Upper lobe of left lung (tissue), 6 donors: Measurements from ENCODE around the gene URGCP. TPM values are rescaled to one million over a fixed set of nuclear protein-coding genes. Genes with fewer than 3 reads are reported as not detected.

Experiments used
- ATAC-seq, 2 donors: fragments of 200-7000 bp; cut with Tn5 transposase; one replicate each; pipeline ENCODE4 v1.9.1; 2022; ENCODE audit warnings: mild to moderate bottlenecking in 2 of 2, moderate library complexity in 2 of 2; ENCODE audit not compliant: low FRiP score in 2 of 2
- DNase-seq, 2 donors: peaks; one replicate each; pipeline ENCODE4 v3.0.0-alpha.2; 2019 to 2020
- H3K27ac ChIP-seq, 4 donors: fragments of 200-600 bp; sonication (generic); one replicate each; pipeline ENCODE4 v1.5.1; 2016 to 2019
- H3K27me3 ChIP-seq, 4 donors: fragments of 200-600 bp; sonication (generic); one replicate each; pipeline ENCODE4 v1.5.1; 2017 to 2019
- H3K36me3 ChIP-seq, 4 donors: fragments of 200-600 bp; sonication (generic); one replicate each; pipeline ENCODE4 v1.5.1; 2016 to 2019
- H3K4me1 ChIP-seq, 4 donors: fragments of 200-600 bp; sonication (generic); one replicate each; pipeline ENCODE4 v1.5.1; 2018 to 2019
- H3K4me3 ChIP-seq, 4 donors: fragments of 200-600 bp; sonication (generic); one replicate each; pipeline ENCODE4 v1.5.1; 2017 to 2019; ENCODE audit warnings: mild to moderate bottlenecking in 2 of 4, moderate library complexity in 1 of 4
- H3K9me3 ChIP-seq, 4 donors: fragments of 200-600 bp; sonication (generic); one replicate each; pipeline ENCODE4 v1.5.1; 2018 to 2019
- EP300 ChIP-seq, 4 donors: sonication (generic); formaldehyde crosslinking; IDR thresholded peaks; one replicate each; pipeline ENCODE4 v1.5.1; 2017; ENCODE audit warnings: antibody characterized with exemption in 4 of 4, control low read depth in 2 of 4
- POLR2A ChIP-seq, 4 donors: fragments of 450-650 bp; IDR thresholded peaks; one replicate each; pipeline ENCODE4 v1.5.1; 2016 to 2017; ENCODE audit warnings: antibody characterized with exemption in 4 of 4, mild to moderate bottlenecking in 2 of 4
- POLR2AphosphoS5 ChIP-seq, 2 donors: sonication (generic); formaldehyde crosslinking; IDR thresholded peaks; one replicate each; pipeline ENCODE4 v1.5.1; 2017; ENCODE audit warnings: antibody characterized with exemption in 2 of 2
- WGBS, 2 donors: methylation state at CpG; one replicate each; pipeline ENCODE4 v1.1.5; 2017 to 2018; 5-methylcytosine and 5-hydroxymethylcytosine counted together
- total RNA-seq, 6 donors: library from RNA; depleted of rRNA in 4 of 6; stranded (reverse); fragments of >200 nt in 4 of 6; gene quantifications; one replicate each; pipeline versions ENCODE4 v1.1.0 to v1.2.1, GENCODE V29; 2016 to 2021
- TF ChIP-seq, protein P1 (sequence below), 6 experiments: fragments of 450-650 bp in 4 of 6; fragments of 200-600 bp in 2 of 6; sonication (generic) in 2 of 6; IDR thresholded peaks; one replicate each; pipeline ENCODE4 v1.5.1; 2016 to 2019; ENCODE audit warnings: antibody characterized with exemption in 6 of 6
- donor health status: DM: no; HTN: no; CAD: no; lungs with moderate emphysema.
- donor health status: DM: no; HTN: yes; CAD: no; lungs with severe emphysema.

The URGCP gene
- total RNA-seq, 6 donors from 2014 or later, result 24.1 to 31.4 (median 29.4) TPM

DNA sequence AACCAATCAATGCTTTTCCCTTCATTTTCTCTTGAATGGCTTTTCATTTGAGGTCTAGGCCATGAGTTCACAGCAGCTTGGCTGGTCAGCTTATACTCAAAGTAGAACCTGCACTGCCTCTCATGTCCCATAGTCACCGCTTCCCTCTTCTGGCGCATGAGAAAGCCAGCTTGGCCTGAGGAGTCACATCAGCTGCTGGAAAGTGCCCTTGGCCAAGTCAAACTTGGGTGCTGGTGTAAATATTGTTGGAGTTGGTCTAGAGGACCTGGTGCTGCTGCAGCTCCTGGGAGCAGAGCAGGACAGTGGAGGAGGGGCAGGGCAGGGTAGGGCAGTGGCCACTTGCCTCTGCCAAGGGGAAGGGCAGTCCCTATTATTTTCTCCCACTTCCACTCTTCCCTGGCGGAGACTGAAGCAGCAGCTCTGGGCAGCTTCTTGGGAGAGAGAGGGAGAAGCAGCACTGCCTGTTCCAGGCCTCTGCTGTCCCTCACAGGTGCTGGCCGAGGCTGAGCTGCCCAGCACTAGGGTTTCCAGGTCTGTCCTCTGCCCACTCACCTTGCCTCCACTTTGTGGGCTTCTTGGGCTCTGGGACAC, 32.6 kb upstream of the URGCP start:
- DNase-seq (peak in 1 of 2 donors; percentile 15), ATAC-seq (no peak)
- TF ChIP-seq POLR2AphosphoS5 (IDR thresholded peaks at IDR 0.05) (no peak), EP300 (IDR thresholded peaks at IDR 0.05) (no peak), POLR2A (IDR thresholded peaks at IDR 0.05) (no peak)
- TF ChIP-seq, protein P1, sequence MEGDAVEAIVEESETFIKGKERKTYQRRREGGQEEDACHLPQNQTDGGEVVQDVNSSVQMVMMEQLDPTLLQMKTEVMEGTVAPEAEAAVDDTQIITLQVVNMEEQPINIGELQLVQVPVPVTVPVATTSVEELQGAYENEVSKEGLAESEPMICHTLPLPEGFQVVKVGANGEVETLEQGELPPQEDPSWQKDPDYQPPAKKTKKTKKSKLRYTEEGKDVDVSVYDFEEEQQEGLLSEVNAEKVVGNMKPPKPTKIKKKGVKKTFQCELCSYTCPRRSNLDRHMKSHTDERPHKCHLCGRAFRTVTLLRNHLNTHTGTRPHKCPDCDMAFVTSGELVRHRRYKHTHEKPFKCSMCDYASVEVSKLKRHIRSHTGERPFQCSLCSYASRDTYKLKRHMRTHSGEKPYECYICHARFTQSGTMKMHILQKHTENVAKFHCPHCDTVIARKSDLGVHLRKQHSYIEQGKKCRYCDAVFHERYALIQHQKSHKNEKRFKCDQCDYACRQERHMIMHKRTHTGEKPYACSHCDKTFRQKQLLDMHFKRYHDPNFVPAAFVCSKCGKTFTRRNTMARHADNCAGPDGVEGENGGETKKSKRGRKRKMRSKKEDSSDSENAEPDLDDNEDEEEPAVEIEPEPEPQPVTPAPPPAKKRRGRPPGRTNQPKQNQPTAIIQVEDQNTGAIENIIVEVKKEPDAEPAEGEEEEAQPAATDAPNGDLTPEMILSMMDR (IDR thresholded peaks at IDR 0.05), result no peak
- 100% methylated on average over 4 of the region's 4 CpGs for WGBS, 2 donors
- Histone ChIP-seq H3K27me3 (no peaks in the 10 kb centered on the region), H3K4me1 (peaks cover 0 to 5% (median 0%) of the 10 kb centered on the region in 4 donors), H3K9me3 (no peaks in the 10 kb centered on the region), H3K27ac (no peak overlapping the region), H3K4me3 (no peak overlapping the region), H3K36me3 (peaks cover 0 to 12% (median 6%) of the 10 kb centered on the region in 4 donors)

DNA sequence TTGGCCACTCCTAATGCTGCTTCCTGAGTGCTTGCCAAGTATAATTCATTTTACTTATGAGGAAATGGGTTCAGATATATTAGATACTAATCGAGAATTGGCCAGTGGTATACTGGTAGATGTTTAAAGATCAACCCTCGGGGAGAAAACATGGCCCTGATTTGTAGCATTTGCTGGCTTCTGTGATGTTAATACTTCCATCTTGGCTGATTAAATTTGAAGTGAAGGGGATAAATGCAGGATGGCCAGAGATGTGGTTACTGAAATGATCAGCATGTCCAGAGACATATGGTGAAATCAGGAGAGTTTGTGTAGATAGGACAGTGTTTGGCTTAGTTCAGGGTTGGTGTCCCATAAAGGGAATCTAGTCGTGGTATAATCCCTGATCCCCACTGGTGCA, 31.0 kb upstream of the URGCP start:
- no peak for DNase-seq
- 52 to 63% methylated on average over 3 of the region's 3 CpGs for WGBS, 2 donors
- Histone ChIP-seq H3K4me3 (no peak overlapping the region), H3K27ac (no peak overlapping the region), H3K36me3 (peaks cover 0 to 2% (median 0%) of the 10 kb centered on the region in 4 donors), H3K27me3 (no peaks in the 10 kb centered on the region), H3K9me3 (no peaks in the 10 kb centered on the region), H3K4me1 (peaks cover 0 to 5% (median 0%) of the 10 kb centered on the region in 4 donors)
- no peak for TF ChIP-seq POLR2A (IDR thresholded peaks at IDR 0.05)
- ATAC-seq, result no peak

DNA sequence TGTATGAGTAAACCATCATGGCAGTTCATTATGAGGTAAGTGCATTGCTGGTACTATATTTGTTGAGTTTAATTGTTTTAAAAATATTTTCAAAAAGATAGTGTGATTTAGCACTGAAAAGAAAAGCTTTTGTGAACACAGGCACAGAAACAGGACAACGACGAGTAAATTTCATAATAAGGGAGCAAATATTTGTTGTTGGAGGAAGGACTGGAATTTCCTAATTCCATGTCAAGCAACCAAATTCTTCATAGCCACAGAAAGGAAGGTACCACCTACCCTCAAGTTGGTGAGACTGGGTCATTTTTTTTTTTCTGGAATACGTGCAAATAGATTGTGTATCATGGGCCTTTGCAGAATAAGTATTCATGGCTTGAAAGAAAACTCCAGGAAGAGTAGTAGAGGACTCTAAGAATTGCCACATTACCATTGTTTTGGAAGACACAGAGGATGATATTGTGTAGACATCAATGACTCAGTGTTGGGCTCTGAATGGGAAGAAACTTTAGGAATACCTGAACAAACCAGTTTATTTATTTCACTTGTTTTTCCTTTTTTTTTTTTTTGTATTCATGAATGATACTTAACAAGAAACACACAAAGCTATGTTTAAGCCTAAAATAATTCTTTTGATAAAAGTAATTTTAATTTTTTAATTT, 27.6 kb upstream of the URGCP start:
- ATAC-seq, result no peak
- no peak overlapping the region for H3K4me3 ChIP-seq
- H3K36me3 ChIP-seq, result peaks cover 0 to under 1% (median 0%) of the 10 kb centered on the region in 4 donors
- DNase-seq, result no peak
- WGBS, 2 donors, result 78 to 80% methylated on average over 3 of the region's 3 CpGs
- TF ChIP-seq POLR2A (IDR thresholded peaks at IDR 0.05) (no peak), EP300 (IDR thresholded peaks at IDR 0.05) (no peak), POLR2AphosphoS5 (IDR thresholded peaks at IDR 0.05) (no peak)
- TF ChIP-seq, protein P1 (IDR thresholded peaks at IDR 0.05), result no peak
- no peaks in the 10 kb centered on the region for H3K27me3 ChIP-seq
- H3K9me3 ChIP-seq, result no peaks in the 10 kb centered on the region
- no peak overlapping the region for H3K27ac ChIP-seq
- H3K4me1 ChIP-seq, result peaks cover 0 to 5% (median 0%) of the 10 kb centered on the region in 4 donors

DNA sequence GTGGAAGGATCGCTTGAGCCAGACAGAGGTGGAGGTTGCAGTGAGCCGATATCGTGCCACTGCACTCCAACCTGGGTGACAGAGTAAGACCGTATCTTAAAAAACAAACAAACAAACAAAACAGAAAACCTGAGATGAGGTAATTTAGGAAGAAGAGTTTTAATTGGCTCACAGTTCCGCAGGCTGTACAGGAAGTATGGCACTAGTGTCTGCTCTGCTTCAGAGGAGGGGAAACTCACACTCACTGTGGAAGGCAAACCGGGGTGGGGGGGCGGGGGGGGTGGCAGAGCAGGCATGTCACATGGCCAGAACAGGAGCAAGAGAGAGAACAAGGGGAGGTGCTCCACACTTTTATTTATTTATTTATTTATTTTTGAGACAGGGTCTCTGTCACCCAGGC, 24.9 kb upstream of the URGCP start:
- no peak for TF ChIP-seq EP300 (IDR thresholded peaks at IDR 0.05)
- TF ChIP-seq, protein P1 (IDR thresholded peaks at IDR 0.05), result no peak
- TF ChIP-seq POLR2A (IDR thresholded peaks at IDR 0.05), result no peak
- no peak for TF ChIP-seq POLR2AphosphoS5 (IDR thresholded peaks at IDR 0.05)
- no peak for DNase-seq
- Histone ChIP-seq H3K4me1 (peaks cover 6 to 11% (median 8%) of the 10 kb centered on the region in 4 donors), H3K36me3 (no peaks in the 10 kb centered on the region), H3K4me3 (no peak overlapping the region), H3K9me3 (no peaks in the 10 kb centered on the region), H3K27ac (no peak overlapping the region), H3K27me3 (no peaks in the 10 kb centered on the region)
- no peak for ATAC-seq
- WGBS, 2 donors, result 76 to 87% methylated on average over 7 of the region's 7 CpGs

DNA sequence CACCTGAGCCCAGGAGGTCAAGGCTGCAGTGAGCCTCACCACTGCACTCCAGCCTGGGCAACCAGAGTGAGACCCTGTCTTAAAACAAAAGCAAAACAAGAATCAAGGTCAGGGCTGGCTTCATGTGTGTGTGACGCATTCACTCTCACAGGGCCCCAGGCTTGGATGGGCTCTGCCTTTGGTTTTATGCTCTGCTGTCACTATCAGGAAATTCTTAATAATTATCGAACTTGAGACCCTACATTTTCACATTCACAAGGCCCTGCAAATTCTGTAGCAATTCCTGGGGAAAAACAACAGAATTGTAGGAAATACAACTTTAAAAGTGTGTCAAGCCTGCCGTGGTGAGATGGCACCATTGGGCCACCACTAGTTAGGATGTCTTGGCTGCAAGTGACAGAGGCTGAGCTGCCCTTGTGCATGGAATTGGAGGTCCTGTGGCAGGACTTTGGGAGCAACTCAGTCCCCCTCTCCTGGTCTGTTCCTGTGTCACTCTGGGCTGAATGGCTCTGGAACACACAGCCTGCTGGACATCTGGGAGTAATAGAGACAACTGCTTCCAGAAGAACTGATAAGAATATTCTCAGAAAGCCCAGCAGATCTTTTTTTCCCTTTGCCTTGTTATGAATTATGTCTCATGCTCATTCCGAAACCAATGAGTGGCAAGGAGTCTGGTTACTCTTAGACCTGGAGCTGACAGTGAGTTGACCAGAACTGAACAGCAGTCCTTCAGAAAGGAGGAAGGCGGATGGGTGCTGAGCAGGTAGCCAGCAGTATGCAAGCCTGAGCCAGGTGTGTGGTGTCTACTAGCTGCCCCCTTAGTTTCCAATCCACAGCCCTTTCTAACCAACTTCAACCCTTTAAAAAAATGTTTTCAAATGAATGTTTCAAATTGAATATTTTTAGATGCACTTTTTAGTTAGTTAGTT, 23.4 kb upstream of the URGCP start:
- Histone ChIP-seq H3K9me3 (no peaks in the 10 kb centered on the region), H3K4me3 (no peak overlapping the region), H3K4me1 (peaks cover 12 to 22% (median 17%) of the 10 kb centered on the region in 4 donors), H3K27ac (no peak overlapping the region), H3K27me3 (no peaks in the 10 kb centered on the region), H3K36me3 (no peaks in the 10 kb centered on the region)
- TF ChIP-seq POLR2AphosphoS5 (IDR thresholded peaks at IDR 0.05), result no peak
- TF ChIP-seq POLR2A (IDR thresholded peaks at IDR 0.05), result no peak
- no peak for TF ChIP-seq EP300 (IDR thresholded peaks at IDR 0.05)
- TF ChIP-seq, protein P1 (IDR thresholded peaks at IDR 0.05), result no peak
- DNase-seq (no peak), ATAC-seq (no peak)
- WGBS, 2 donors, result 93 to 98% methylated on average over 5 of the region's 5 CpGs
